Stimulated activated CD8-positive, alpha-beta memory T cell treated with anti-CD3 and anti-CD28 coated beads, Interleukin-12 subunit alpha, Interleukin-12 subunit beta, amount 100 ng/mL, for 1 hour (primary cell): Measurements from ENCODE around the gene SSX3.
"Not testable (repeated sequence)": the region's sequence is repeated elsewhere in the genome, so short reads cannot be mapped to it uniquely, and the experiment has no call there.

ENCODE experiments used
- DNase-seq: peaks from one replicate; pipeline ENCODE4 v3.0.0-alpha.2; 2020; ENCODE audit warnings: low read depth

Gene SSX3, protein sequence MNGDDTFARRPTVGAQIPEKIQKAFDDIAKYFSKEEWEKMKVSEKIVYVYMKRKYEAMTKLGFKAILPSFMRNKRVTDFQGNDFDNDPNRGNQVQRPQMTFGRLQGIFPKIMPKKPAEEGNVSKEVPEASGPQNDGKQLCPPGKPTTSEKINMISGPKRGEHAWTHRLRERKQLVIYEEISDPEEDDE

GRCh38 chrX:48356315-48357094 lies at the start of gene SSX3:
SSX3 (minus strand) TSS chrX:48356703; CDS start chrX:48355249, 1,454 bp downstream.
- DNase-seq = not testable (repeated sequence)

DNA sequence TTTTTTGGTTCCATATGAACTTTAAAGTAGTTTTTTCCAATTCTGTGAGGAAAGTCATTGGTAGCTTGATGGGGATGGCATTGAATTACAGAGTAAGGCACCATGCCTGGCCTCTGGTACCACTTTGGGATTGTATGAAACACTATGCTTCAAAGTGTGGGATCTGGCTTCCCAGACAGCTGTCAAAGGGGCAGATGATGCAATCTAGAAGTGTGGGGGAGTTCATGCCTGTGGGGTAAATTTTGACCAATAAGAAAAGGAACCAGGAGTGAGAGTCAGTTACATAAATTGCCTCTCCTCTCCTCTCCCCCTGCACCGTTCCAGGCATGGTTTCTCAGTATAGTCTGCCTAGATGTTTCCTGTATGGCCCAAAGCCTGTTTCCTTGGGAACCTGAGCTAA lies 41.3 kb upstream of the SSX3 start:
- DNase-seq = not testable (repeated sequence)

- not testable (repeated sequence) for DNase-seq
These were observed 40.4 kb upstream of the SSX3 start for GRCh38 chrX:48396931-48397330.

DNA sequence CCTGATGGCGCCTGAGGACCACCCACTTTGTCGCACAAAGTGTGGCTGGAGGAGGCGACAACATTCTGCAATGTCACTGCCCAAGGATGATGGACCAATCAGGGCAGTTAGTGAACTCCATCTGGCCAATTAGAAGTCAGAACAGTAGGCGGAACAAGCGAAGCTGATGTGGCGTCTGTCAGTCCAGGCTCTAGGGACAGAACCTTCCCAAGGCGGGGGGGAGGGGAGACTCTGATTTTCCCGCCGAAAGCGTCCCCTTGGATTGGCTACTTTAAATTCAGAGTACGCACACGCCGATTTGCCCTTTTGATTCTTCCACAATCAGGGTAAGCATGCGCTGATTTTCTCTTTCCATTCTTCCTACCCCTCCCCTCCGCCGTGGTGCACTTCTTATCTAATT lies 26.7 kb upstream of the SSX3 start, which contains the start of gene SSX4:
Gene SSX4 (plus strand): TSS at position 301 of the 400 bp plus-strand sequence. CDS start 515 bp downstream, outside the sequence.
- DNase-seq = not testable (repeated sequence)

GRCh38 chrX:48370408-48370807 lies 13.9 kb upstream of the SSX3 start:
- not testable (repeated sequence) for DNase-seq

- not testable (repeated sequence) for DNase-seq
These were observed 11.4 kb upstream of the SSX3 start for GRCh38 chrX:48367717-48368408.

DNA sequence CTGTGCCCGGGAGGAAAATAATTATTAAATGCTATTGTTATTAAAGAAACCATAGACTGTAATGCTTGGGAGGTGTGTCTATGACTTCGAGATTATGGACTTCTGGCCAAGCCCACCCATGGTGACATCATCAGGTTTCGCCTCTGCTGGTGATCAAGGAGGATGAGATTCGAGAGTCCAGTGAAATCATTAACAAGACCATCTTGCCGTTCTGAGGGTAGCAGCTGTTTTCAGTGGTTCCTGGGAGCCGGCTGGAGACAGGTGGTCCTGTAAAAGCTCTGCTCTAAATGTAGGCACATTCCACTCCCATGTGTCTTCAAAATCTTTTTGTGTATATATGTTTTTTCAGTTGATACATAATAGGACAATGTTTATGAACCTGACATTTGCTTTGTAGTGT lies 2.8 kb upstream of the SSX3 start:
- not testable (repeated sequence) for DNase-seq

GRCh38 chrX:48357681-48358080 lies 1.2 kb upstream of the SSX3 start:
- no peak for DNase-seq

DNA sequence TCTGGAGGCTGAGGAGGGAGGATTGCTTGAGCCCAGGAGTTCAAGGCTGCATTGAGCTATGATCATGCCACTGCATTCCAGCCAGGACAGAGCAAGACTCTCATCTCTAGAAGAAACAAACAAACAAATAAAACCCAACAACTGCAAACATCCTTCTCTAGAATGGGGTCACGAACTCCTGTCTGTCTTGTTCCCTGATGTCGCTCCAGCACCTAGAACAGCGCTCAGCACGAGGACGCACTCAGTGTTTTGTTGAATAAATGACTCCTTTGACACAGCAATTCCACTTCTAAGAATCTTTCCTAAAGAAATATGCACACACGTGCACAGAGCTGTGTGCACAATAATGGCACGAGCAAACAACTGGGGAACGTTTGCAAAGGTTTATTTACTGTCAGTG lies 10.4 kb downstream of the SSX3 start:
- DNase-seq = not testable (repeated sequence)

GRCh38 chrX:48313996-48314395 lies 42.5 kb downstream of the SSX3 start:
- not testable (repeated sequence) for DNase-seq

DNA sequence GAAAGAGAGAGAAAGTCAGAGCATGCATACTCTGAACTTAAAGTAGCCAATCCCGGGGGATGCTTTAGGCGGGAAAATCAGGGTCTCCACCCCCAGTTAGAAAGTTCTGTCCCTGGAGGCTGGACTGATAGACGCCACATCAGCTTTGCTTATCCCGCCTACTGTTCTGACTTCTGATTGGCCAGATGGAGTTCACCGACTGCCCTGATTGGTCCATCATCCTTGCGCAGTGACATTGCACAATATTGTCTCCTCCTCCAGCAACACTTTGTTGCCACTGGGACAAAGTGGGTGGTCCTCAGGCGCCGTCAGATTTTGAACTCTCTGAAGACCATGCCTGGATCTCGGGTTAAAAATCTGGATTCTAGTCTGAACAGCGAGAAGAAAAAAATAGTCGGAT lies 50.3 kb downstream of the SSX3 start:
- DNase-seq = no peak
